GM18505 (cell line): Measurements from ENCODE around the gene GNAI2.

Source experiments
- ATAC-seq: cut with Tn5 transposase; IDR thresholded peaks from one replicate; pipeline ENCODE4 v1.9.1; 2021; ENCODE audit not compliant: unreplicated experiment
- POLR2A ChIP-seq: IDR thresholded peaks from 4 replicates; pipeline ENCODE4 v1.6.1; 2011; ENCODE audit warnings: borderline replicate concordance; ENCODE audit not compliant: insufficient read depth, insufficient read length; ENCODE audit errors: extremely low read depth

GNAI2 gene

DNA sequence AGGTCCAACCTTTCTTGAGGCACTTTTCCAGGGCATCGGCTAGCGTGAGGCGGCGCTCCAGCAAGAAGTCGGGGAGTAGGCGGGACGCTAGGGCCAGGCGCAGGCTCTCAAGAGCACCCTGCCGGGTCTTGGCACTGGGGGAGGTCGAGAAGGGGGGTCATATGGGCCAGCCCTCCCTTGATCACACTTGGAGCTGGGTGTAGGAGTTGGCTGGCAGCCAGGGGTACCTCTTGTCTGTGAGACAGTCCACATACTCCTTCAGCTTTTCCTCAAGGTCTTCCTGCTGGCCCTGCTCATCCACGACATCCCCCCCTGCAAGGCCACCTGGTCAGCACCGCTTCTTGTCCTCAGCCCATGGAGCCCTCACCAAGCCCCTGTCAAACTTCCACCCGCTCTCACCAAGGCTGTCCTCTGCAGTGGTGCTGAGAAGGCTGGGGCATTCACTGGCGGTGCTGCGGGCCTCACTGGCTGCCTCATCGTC, 54.2 kb downstream of the GNAI2 start:
- ATAC-seq: no peak

GRCh38 chr3:50292159-50293078, 56.4 kb downstream of the GNAI2 start, which contains the start of gene IFRD2:
TSS of gene IFRD2 (minus strand) at chr3:50292429. CDS start at chr3:50292274, 155 bp downstream.
- ATAC-seq: peak; percentile 90

More for the DNA sequence above, 54.2 kb downstream of the GNAI2 start:
- no peak for TF ChIP-seq POLR2A

GRCh38 chr3:50293079-50293801, 57.2 kb downstream of the GNAI2 start:
- ATAC-seq: no peak
- TF ChIP-seq POLR2A: no peak

More at GRCh38 chr3:50292159-50293078, 56.4 kb downstream of the GNAI2 start, which contains the start of gene IFRD2:
- TF ChIP-seq POLR2A: peak; percentile 75

GRCh38 chr3:50294089-50294488, 58.1 kb downstream of the GNAI2 start:
- ATAC-seq: no peak
- no peak for TF ChIP-seq POLR2A

- no peak for TF ChIP-seq POLR2A
Measured at GRCh38 chr3:50294492-50295403, 58.7 kb downstream of the GNAI2 start.

DNA sequence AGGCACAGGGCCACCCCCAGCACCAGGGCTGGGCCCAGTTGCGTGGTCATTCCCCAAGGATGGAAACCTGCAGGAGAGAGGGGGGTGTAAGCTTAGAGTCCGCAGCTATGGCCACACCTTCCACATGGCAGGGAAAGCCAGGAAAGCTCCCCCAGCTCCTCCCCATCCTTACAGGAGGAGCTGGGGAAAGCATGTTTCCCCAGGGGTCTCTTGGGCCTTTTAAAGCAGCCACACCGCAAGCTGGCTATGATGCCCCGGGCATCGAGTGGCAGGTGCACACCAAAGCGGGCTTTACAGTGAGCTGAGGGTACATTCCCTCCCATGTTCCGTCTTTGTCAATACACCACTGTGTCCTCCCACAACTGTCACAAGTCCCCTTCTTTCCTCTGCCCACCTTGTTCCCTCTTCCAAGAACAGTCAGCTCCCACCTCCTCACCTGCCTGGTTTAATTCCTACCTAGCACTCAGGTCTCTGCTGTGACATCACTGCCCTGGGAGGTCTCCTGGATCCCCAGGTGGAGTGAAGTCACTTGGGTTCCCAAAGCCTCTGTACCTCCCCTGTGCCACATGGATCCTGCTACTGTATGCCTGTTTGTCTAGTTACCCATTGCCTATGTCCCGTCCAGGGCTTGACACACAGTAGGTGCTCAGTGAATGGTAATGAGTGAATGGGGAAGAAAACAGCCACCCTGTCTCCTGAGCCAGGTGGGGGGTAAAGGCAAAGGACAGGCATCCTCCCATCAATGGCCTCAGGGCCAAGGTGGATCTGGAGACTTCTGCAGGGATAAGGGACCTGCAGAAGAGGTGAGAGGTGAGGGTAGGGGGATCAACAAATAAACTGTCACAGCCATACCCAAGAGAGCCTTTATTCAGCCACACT, 59.8 kb downstream of the GNAI2 start:
- TF ChIP-seq POLR2A: no peak
- ATAC-seq: no peak

More at GRCh38 chr3:50294492-50295403, 58.7 kb downstream of the GNAI2 start:
- ATAC-seq: no peak

- no peak for ATAC-seq
- no peak for TF ChIP-seq POLR2A
Measured at GRCh38 chr3:50296721-50297383, 60.8 kb downstream of the GNAI2 start.

GRCh38 chr3:50297384-50297775, 61.4 kb downstream of the GNAI2 start:
- ATAC-seq: no peak

DNA sequence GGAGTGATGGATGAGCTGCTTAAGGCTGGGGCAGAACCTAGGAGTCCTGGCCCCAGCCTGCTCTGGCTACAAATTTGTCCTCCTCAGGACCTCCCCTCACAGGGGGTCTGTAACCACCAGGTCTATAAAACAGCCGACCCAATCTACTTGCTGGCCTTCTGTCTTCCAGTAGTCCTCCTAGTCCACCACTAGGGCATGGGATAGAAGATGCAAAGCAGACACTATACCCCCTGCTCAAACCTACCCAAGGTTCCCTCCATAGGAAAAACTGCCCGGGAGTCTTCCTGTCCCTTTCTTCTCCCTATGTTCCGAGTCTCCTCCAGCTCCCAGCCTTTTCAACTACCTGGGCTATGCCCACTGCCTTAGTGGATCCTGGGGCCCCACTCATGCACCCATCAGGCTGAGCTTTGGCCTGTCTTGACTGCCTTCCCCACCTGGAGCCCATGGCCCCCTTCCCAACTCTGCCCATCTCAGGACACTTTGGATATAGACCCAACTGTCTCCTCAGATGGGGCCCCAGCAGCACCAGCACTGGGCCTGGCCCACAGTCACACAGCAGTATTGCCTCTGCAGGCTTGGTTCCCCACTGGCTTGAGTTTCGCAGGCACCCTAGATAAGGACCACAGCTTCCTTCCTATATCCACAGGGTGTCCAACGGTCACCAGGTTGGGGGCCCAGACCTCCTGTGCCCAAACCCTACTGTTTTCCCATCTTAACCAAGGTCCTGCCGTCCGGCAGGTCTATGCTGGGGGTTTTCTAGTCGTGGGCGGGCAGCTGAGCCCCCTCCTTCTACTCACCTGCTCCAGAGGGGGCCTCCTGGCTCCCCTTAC, 62.1 kb downstream of the GNAI2 start:
- ATAC-seq: no peak
- TF ChIP-seq POLR2A: no peak

More at GRCh38 chr3:50297384-50297775, 61.4 kb downstream of the GNAI2 start:
- TF ChIP-seq POLR2A: no peak

DNA sequence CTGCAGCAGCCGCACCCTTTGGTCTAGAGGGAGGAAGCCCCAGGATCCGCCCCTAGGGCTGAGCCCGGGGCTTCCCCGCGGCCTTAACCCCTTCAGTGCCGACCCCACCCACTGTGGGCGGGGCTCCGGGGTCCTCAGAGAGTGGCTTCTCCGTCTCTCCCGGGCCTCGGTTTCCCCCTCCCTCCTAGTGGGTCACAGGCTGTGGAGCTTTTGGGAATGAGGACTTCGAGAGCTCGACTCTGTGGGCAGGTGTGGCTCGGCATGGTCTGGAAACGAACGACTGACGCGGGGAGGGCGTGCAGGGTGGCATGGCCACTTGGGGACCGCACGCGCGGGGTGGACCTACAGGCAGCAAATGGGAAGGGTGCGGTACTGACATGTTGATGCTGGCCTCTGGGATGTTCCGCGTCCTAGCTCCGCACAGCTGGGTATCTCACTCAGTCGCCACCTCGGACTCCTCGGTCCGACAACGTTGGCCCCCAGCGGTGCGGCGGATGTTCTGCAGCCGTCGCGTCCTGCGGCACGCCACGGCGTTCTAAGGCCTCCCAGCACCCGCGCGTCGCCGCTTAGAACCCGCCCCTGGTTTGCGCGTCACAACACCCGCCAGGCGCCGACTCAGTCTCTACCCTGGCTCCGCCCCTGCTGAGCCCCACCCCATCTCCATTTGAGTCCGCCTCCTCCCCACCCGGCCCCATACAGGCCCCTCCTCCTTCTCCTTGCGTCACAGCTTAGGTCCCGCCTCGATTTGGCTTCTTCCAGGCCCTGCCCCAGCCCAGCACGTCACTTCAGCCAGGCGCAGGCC, 63.0 kb downstream of the GNAI2 start, which contains the start of the genes HYAL3 and NAA80:
HYAL3 (minus strand) TSS at position 570 of the 802 bp plus-strand sequence. CDS start 3,803 bp downstream, outside the sequence.
NAA80 (minus strand) TSS at position 570 of the 802 bp plus-strand sequence. CDS start 1,942 bp downstream, outside the sequence.
- peak; percentile 91 for TF ChIP-seq POLR2A
- ATAC-seq: peak; percentile 85
